Endothelial cell of umbilical vein (primary cell): ENCODE measurements around the gene JPH3. TPM values are rescaled to one million over a fixed set of nuclear protein-coding genes. Genes with fewer than 3 reads are reported as not detected.

Source experiments
- BruUV-seq: library from RNA; stranded (reverse); fragments of 400-500 nt; replicated peaks from 2 replicates; lab custom pipeline; 2021; lab: Mats Ljungman, UMichigan
- CTCF ChIA-PET: fragments of 300-600, 350-600 bp; sonication (Branson Sonifier 250); formaldehyde crosslinking; loops from one replicate; lab custom pipeline; 2021; ENCODE audit warnings: antibody characterized with exemption, inconsistent platforms; lab: Charles Lee
- POLR2A ChIA-PET: fragments of 300-600, 350-600 bp; sonication (Branson Sonifier 250); formaldehyde crosslinking; loops from one replicate; lab custom pipeline; 2021; ENCODE audit warnings: antibody characterized with exemption, inconsistent platforms; lab: Charles Lee
- DNase-seq: peaks from one replicate; pipeline ENCODE4 v3.0.0-alpha.2; 2011; ENCODE audit warnings: low read depth, low spot score
- FAIRE-seq: peaks from 2 replicates; lab custom pipeline; 2011; peaks lifted over from hg19 to GRCh38; lab: Jason Lieb, UNC
- H2AFZ ChIP-seq: 2 replicates; pipeline ENCODE4 v1.6.0; 2012; ENCODE audit warnings: low read depth, low read length, control low read depth, inconsistent platforms
- H3K27ac ChIP-seq: 2 replicates; pipeline ENCODE4 v1.5.1; 2011; ENCODE audit warnings: low read depth, mild to moderate bottlenecking, control low read depth, low read length, moderate library complexity; ENCODE audit not compliant: insufficient read depth
- H3K27me3 ChIP-seq, 2 experiments: 2 replicates each; pipeline versions ENCODE4 v1.6.0 to v1.6.1; 2011; ENCODE audit warnings: low read length in 2 of 2, mixed read lengths in 1 of 2; ENCODE audit not compliant: control insufficient read depth in 2 of 2, insufficient read depth in 2 of 2
- H3K36me3 ChIP-seq, 2 experiments: 2 replicates in 1 of 2; 3 replicates in 1 of 2; pipeline ENCODE4 v1.5.1; 2011; ENCODE audit warnings: low read length in 2 of 2, mild to moderate bottlenecking in 1 of 2, moderate library complexity in 1 of 2; ENCODE audit not compliant: control insufficient read depth in 2 of 2, insufficient read depth in 2 of 2; ENCODE audit errors: extremely low read depth in 1 of 2
- H3K4me1 ChIP-seq: 3 replicates; pipeline ENCODE4 v1.5.1; 2011; ENCODE audit warnings: mild to moderate bottlenecking, low read length; ENCODE audit not compliant: control insufficient read depth, insufficient read depth; ENCODE audit errors: extremely low read depth
- H3K4me2 ChIP-seq: 2 replicates; pipeline ENCODE4 v1.6.1; 2011; ENCODE audit warnings: low read length, control low read depth, mixed read lengths; ENCODE audit not compliant: insufficient read depth
- H3K4me3 ChIP-seq, 3 experiments: fragments of 200-600 bp in 1 of 3; sonication (generic), shearing (Covaris generic) in 1 of 3; replicated peaks in 1 of 3; 2 replicates each; pipeline ENCODE4 v1.5.1; 2011 to 2016; ENCODE audit warnings: control low read depth in 3 of 3, low read length in 3 of 3, mild to moderate bottlenecking in 2 of 3, inconsistent platforms in 1 of 3, low read depth in 1 of 3, moderate library complexity in 1 of 3; ENCODE audit not compliant: insufficient read depth in 1 of 3
- H3K79me2 ChIP-seq: 2 replicates; pipeline ENCODE4 v1.6.0; 2012; ENCODE audit warnings: low read length, inconsistent platforms; ENCODE audit not compliant: control insufficient read depth, insufficient read depth
- H3K9ac ChIP-seq: replicated peaks from 2 replicates; pipeline ENCODE3; 2011; ENCODE audit warnings: low read length, control low read depth; ENCODE audit not compliant: insufficient read depth; ENCODE audit errors: extremely low read depth
- H3K9me1 ChIP-seq: replicated peaks from 3 replicates; pipeline ENCODE4 v1.6.0; 2011; ENCODE audit warnings: mild to moderate bottlenecking, low read length; ENCODE audit not compliant: control insufficient read depth, insufficient read depth; ENCODE audit errors: extremely low read depth
- H3K9me3 ChIP-seq: replicated peaks from 2 replicates; pipeline ENCODE4 v1.5.1; 2012; ENCODE audit warnings: low read length, inconsistent platforms; ENCODE audit not compliant: control insufficient read depth, insufficient read depth
- H4K20me1 ChIP-seq: replicated peaks from 2 replicates; pipeline ENCODE3; 2011; ENCODE audit warnings: mild to moderate bottlenecking, low read length; ENCODE audit not compliant: control insufficient read depth, insufficient read depth; ENCODE audit errors: extremely low read depth
- CTCF ChIP-seq, 2 donors: IDR thresholded peaks; 1 replicate in 1 of 2; 2 replicates in 1 of 2; pipeline ENCODE4 v1.5.1; 2011; ENCODE audit warnings: low read length in 2 of 2, mild to moderate bottlenecking in 2 of 2, moderate library complexity in 2 of 2, control low read depth in 1 of 2, inconsistent platforms in 1 of 2, low read depth in 1 of 2; ENCODE audit not compliant: insufficient read depth in 1 of 2; ENCODE audit errors: extremely low read depth in 1 of 2
- EZH2 ChIP-seq: IDR thresholded peaks from 2 replicates; pipeline ENCODE4 v1.6.1; 2012; ENCODE audit warnings: borderline replicate concordance, low read depth, mild to moderate bottlenecking, moderate library complexity, low read length, inconsistent platforms; ENCODE audit not compliant: severe bottlenecking
- FOS ChIP-seq: IDR thresholded peaks from 2 replicates; pipeline ENCODE4 v1.6.1; 2011; ENCODE audit warnings: mild to moderate bottlenecking, low read length, moderate library complexity, borderline replicate concordance; ENCODE audit not compliant: insufficient read depth
- GATA2 ChIP-seq: IDR thresholded peaks from 2 replicates; pipeline ENCODE4 v1.7.0; 2011; ENCODE audit warnings: low read depth, mild to moderate bottlenecking, moderate library complexity, mixed read lengths, low read length; ENCODE audit not compliant: insufficient read length, insufficient read depth
- JUN ChIP-seq: IDR thresholded peaks from 2 replicates; pipeline ENCODE4 v1.6.1; 2011; ENCODE audit warnings: borderline replicate concordance, low read depth; ENCODE audit not compliant: insufficient read length, insufficient read depth
- MAX ChIP-seq: IDR thresholded peaks from 2 replicates; pipeline ENCODE4 v1.6.1; 2011; ENCODE audit not compliant: insufficient read depth, insufficient read length
- MYC ChIP-seq: IDR thresholded peaks from one replicate; pipeline ENCODE4 v1.6.1; 2011; ENCODE audit warnings: mild to moderate bottlenecking, low read depth, low read length
- POLR2A ChIP-seq: IDR thresholded peaks from 2 replicates; pipeline ENCODE4 v1.6.1; 2012; ENCODE audit warnings: low read depth, mild to moderate bottlenecking, control low read depth, low read length
- POLR2AphosphoS5 ChIP-seq: IDR thresholded peaks from 2 replicates; pipeline ENCODE4 v1.6.1; 2012; ENCODE audit warnings: low read depth, mild to moderate bottlenecking, control low read depth, low read length, moderate library complexity; ENCODE audit not compliant: insufficient read depth
- dilution Hi-C: fragments of 300-500 bp; cut with MboI; formaldehyde crosslinking; loops from one replicate; pipeline ENCODE4 v1.15.0; 2019; ENCODE audit warnings: low sequenced_read_pairs; ENCODE audit not compliant: extremely low pct_ligation_motif_present
- intact Hi-C: fragments of 100-400 bp; cut with micrococcal nuclease; formaldehyde crosslinking; loops from one replicate; pipeline ENCODE4 v1.10.0; 2022
- polyA plus RNA-seq, 4 experiments: library from polyadenylated mRNA; depleted of rRNA in 3 of 4; stranded (reverse) in 3 of 4; unstranded in 1 of 4; fragments of >200 nt; gene quantifications; 2 replicates each; pipeline versions ENCODE4 v1.2.1 to v1.2.3, GENCODE V29; 2011 to 2012; ENCODE audit warnings: missing spikeins in 1 of 4
- total RNA-seq: library from RNA; stranded (reverse); gene quantifications from 2 replicates; pipeline ENCODE4 v1.2.3, GENCODE V29; 2021

Gene JPH3
- total and polyA plus RNA-seq, 2 donors (not counting 3 experiments of a cell fraction or from before 2014, with no cell fraction given), result 0.22 to 0.30 TPM

- Histone ChIP-seq H3K4me1 (peaks cover 5% of the 10 kb centered on the region), H3K9me1 (no peaks in the 10 kb centered on the region), H2AFZ (no peak overlapping the region), H3K9me3 (no peaks in the 10 kb centered on the region), H4K20me1 (no peaks in the 10 kb centered on the region), H3K79me2 (no peaks in the 10 kb centered on the region), H3K9ac (no peak overlapping the region), H3K4me2 (no peak overlapping the region), H3K4me3 (no peak overlapping the region), H3K27ac (no peak overlapping the region), H3K27me3 (no peaks in the 10 kb centered on the region), H3K36me3 (peaks cover 0 to 4% of the 10 kb centered on the region in 2 experiments)
- intact Hi-C loops (no loop called here), dilution Hi-C loops (no loop called here)
- FAIRE-seq (no peak), DNase-seq (no peak)
- TF ChIP-seq GATA2 (no peak), MAX (no peak), EZH2 (no peak), CTCF (IDR thresholded peaks at IDR 0.05; ENCODE audit: extremely low read depth in 1 of 2, insufficient read depth in 1 of 2, low read depth in 1 of 2, low read length in 2 of 2) (no peak), JUN (no peak), POLR2A (no peak), POLR2AphosphoS5 (no peak), MYC (no peak), FOS (no peak)
- CTCF ChIA-PET, result no interaction called here
- BruUV-seq, result no TSS peak
- POLR2A ChIA-PET, result no interaction called here
Measured at GRCh38 chr16:87697256-87697655, 94.9 kb downstream of the JPH3 start.
